ENCODE measurements around the gene LDLRAP1.

DNA sequence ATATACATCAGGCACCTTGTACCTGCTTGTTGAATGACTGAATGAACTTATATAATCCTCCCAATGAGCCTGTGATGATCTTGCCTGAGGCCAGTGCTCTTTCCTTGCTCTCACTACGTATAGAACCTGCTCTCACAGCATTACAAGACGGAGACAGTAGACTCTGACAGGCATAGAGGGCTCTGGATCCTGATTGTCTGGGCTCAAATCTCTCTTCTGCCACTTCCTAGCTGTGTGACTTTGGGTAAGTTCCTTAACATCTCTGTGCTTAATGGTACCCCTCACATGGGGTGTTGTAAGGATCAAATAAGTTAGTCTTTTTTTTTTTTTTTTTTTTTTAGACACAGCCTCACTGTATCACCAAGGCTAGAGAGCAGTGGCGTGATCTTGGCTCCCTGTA, 69.0 kb downstream of the LDLRAP1 start:
- TF ChIP-seq, protein P1, sequence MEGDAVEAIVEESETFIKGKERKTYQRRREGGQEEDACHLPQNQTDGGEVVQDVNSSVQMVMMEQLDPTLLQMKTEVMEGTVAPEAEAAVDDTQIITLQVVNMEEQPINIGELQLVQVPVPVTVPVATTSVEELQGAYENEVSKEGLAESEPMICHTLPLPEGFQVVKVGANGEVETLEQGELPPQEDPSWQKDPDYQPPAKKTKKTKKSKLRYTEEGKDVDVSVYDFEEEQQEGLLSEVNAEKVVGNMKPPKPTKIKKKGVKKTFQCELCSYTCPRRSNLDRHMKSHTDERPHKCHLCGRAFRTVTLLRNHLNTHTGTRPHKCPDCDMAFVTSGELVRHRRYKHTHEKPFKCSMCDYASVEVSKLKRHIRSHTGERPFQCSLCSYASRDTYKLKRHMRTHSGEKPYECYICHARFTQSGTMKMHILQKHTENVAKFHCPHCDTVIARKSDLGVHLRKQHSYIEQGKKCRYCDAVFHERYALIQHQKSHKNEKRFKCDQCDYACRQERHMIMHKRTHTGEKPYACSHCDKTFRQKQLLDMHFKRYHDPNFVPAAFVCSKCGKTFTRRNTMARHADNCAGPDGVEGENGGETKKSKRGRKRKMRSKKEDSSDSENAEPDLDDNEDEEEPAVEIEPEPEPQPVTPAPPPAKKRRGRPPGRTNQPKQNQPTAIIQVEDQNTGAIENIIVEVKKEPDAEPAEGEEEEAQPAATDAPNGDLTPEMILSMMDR (IDR thresholded peaks at IDR 0.05) = no peak
- no peak for TF ChIP-seq POLR2A (IDR thresholded peaks at IDR 0.05)

All from thyroid gland (tissue), 4 donors.